ENCODE measurements around the gene LILRB3. TPM values are rescaled to one million over a fixed set of nuclear protein-coding genes. Genes with fewer than 3 reads are reported as not detected.
A peak's percentile ranks its signal among the peaks of the same experiment; 100 is the strongest.
"Not testable (repeated sequence)": the region's sequence is repeated elsewhere in the genome, so short reads cannot be mapped to it uniquely, and the experiment has no call there.

LILRB3 gene
- total and polyA plus RNA-seq, 4 donors: 0.59 to 5.1 (median 1.3) TPM

DNA sequence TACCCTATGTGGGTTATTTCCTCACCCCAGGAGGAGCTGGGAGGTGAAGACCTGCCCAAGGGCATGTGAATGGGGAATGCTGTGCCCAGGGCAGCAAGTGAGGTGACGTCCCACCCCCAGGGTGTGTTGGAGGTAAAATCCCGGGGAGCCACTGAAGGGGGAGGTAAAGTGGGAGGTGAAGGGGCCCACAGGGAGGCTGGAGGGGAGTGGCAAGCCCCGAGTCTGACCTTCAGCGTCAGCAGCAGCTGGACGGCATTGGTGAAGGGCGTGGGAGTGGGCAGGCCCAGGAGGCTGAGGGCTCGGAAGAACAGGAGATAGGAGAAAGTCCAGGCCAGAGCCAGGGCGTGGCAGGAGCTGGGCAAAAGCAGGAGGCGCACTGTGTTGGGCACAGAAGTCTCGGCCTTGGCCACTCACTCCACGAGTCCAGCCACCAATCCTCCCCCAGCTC is 35.8 kb downstream of the LILRB3 start:
- peaks cover 18% of the 10 kb centered on the region for H3K4me1 ChIP-seq (ENCODE audit: control insufficient read depth, insufficient read depth, low read length)
- H3K9me3 ChIP-seq (ENCODE audit: control insufficient read depth, insufficient read depth, low read length): no peaks in the 10 kb centered on the region
- H3K36me3 ChIP-seq (ENCODE audit: control insufficient read depth, insufficient read depth, low read length): peaks cover 41% of the 10 kb centered on the region
- no peak overlapping the region for H3K4me3 ChIP-seq (ENCODE audit: low read depth, low read length)
- no peak for DNase-seq (ENCODE audit: low read depth in 4 of 6, low spot score in 6 of 6)
- H3K27me3 ChIP-seq (ENCODE audit: control insufficient read depth, insufficient read depth, low read length): no peaks in the 10 kb centered on the region
- no peak overlapping the region for H3K27ac ChIP-seq (ENCODE audit: low read depth, low read length)
- 91% methylated on average over 7 of the region's 11 CpGs for WGBS (ENCODE audit: insufficient coverage)

DNA sequence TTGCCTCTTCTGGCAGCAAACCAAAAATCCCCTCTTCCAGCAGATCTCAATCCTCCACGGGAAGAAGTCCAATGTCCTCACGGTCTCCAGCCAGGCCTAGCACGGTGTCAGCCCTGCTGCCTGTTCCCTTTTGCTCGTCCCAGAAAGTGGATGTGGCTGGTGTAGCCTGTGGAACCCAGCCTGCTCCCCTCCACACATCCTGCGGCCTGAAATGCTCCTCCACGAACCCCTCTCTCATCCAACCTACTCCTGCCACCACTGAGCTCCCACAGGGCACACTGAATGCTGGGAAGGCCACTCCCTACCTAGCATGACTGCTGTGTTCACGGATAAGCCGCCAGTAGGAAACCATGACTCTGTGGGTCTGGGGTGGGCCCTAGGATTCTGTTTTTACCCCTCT is 36.5 kb downstream of the LILRB3 start:
- Histone ChIP-seq H3K27ac (ENCODE audit: low read depth, low read length) (no peak overlapping the region), H3K27me3 (ENCODE audit: control insufficient read depth, insufficient read depth, low read length) (no peaks in the 10 kb centered on the region), H3K4me3 (ENCODE audit: low read depth, low read length) (no peak overlapping the region), H3K9me3 (ENCODE audit: control insufficient read depth, insufficient read depth, low read length) (no peaks in the 10 kb centered on the region), H3K4me1 (ENCODE audit: control insufficient read depth, insufficient read depth, low read length) (peaks cover 12% of the 10 kb centered on the region), H3K36me3 (ENCODE audit: control insufficient read depth, insufficient read depth, low read length) (peaks cover 42% of the 10 kb centered on the region)
- no peak for DNase-seq (ENCODE audit: low read depth in 4 of 6, low spot score in 6 of 6)
- 89% methylated on average over 7 of the region's 8 CpGs for WGBS (ENCODE audit: insufficient coverage)

DNA sequence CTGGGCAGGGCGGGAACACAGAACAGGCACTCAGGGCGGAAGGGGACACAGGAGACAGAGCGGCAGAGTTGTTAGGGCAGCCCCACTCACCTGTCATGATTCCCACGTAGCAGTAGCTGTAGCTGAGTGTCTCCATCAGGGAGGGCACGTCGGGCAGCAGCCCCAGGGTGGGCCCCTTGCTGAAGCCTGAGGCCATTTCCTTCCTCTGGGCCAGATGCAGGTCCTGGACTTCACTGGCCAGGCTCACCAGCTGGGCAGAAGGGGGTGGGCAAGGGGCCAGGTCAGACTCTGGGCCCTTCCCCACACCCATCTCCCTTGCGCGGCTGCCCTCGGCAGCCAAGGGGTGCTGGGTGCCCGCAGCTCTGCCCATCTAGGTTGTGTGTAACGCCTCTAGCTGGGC is 39.4 kb downstream of the LILRB3 start:
- H3K27ac ChIP-seq (ENCODE audit: low read depth, low read length): no peak overlapping the region
- no peaks in the 10 kb centered on the region for H3K27me3 ChIP-seq (ENCODE audit: control insufficient read depth, insufficient read depth, low read length)
- no peak overlapping the region for H3K4me3 ChIP-seq (ENCODE audit: low read depth, low read length)
- H3K9me3 ChIP-seq (ENCODE audit: control insufficient read depth, insufficient read depth, low read length): no peaks in the 10 kb centered on the region
- peaks cover 30% of the 10 kb centered on the region for H3K4me1 ChIP-seq (ENCODE audit: control insufficient read depth, insufficient read depth, low read length)
- H3K36me3 ChIP-seq (ENCODE audit: control insufficient read depth, insufficient read depth, low read length): peaks cover 58% of the 10 kb centered on the region
- no peak for DNase-seq (ENCODE audit: low read depth in 4 of 6, low spot score in 6 of 6)
- 91% methylated on average over 11 of the region's 11 CpGs for WGBS (ENCODE audit: insufficient coverage)

DNA sequence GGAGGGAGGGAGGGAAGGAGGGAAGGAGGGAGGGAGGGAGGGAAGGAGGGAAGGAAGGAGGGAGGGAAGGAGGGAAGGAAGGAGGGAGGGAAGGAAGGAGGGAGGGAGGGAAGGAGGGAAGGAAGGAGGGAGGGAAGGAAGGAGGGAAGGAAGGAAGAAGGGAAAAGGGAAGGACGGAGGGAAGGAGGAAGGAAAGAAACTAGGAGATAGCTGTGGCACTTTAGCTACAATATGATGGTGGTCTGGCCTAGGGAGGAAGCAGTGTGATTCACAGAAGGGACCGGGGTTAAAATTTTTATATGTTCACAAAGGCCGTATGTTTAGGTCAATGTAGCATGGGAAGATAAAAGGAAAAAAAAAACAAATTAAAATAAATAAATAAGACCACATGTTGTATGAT is 40.9 kb downstream of the LILRB3 start:
- peaks cover 25% of the 10 kb centered on the region for H3K4me1 ChIP-seq (ENCODE audit: control insufficient read depth, insufficient read depth, low read length)
- peaks cover 54% of the 10 kb centered on the region for H3K36me3 ChIP-seq (ENCODE audit: control insufficient read depth, insufficient read depth, low read length)
- H3K27me3 ChIP-seq (ENCODE audit: control insufficient read depth, insufficient read depth, low read length); DNase-seq (ENCODE audit: low read depth in 4 of 6, low spot score in 6 of 6); H3K9me3 ChIP-seq (ENCODE audit: control insufficient read depth, insufficient read depth, low read length); H3K4me3 ChIP-seq (ENCODE audit: low read depth, low read length); H3K27ac ChIP-seq (ENCODE audit: low read depth, low read length): not testable (repeated sequence)
- 90% methylated on average over 1 of the region's 3 CpGs for WGBS (ENCODE audit: insufficient coverage)

GRCh38 chr19:54180691-54181091 is 42.1 kb downstream of the LILRB3 start:
- H3K4me3 ChIP-seq (ENCODE audit: low read depth, low read length): no peak overlapping the region
- 80% methylated on average over 34 of the region's 37 CpGs for WGBS (ENCODE audit: insufficient coverage)
- H3K27ac ChIP-seq (ENCODE audit: low read depth, low read length): peak overlapping the region; percentile 64
- no peaks in the 10 kb centered on the region for H3K27me3 ChIP-seq (ENCODE audit: control insufficient read depth, insufficient read depth, low read length)
- no peaks in the 10 kb centered on the region for H3K9me3 ChIP-seq (ENCODE audit: control insufficient read depth, insufficient read depth, low read length)
- DNase-seq (ENCODE audit: low read depth in 4 of 6, low spot score in 6 of 6): no peak
- H3K36me3 ChIP-seq (ENCODE audit: control insufficient read depth, insufficient read depth, low read length): peaks cover 54% of the 10 kb centered on the region
- H3K4me1 ChIP-seq (ENCODE audit: control insufficient read depth, insufficient read depth, low read length): peaks cover 25% of the 10 kb centered on the region

DNA sequence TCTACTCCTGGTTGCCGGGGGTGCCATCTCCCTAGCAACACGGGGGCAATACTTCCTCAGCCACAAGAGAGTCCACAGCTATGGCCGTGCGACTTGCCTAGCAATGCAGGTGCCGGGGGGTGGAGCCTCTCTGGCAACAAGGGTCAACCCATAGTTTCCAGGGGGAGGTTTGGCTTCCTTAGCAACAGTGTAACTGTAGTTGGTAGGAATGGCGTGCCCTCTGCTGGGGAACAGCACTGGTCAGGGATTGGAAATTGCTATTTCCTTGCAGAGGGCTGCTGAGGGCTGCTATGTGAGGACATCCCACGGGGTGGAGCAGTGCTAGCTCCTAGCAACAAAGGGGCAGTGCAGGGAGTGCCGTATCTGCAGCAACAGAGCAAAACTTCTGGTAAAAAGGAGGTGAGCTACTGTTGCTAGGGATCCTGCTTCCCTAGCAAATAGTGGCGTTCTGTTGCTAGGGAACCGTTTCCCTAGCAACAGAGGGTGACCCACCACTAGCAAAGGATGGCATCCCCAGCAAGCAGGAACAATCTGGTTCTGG is 42.8 kb downstream of the LILRB3 start:
- Histone ChIP-seq H3K36me3 (ENCODE audit: control insufficient read depth, insufficient read depth, low read length) (peaks cover 54% of the 10 kb centered on the region), H3K4me1 (ENCODE audit: control insufficient read depth, insufficient read depth, low read length) (peaks cover 25% of the 10 kb centered on the region), H3K4me3 (ENCODE audit: low read depth, low read length) (no peak overlapping the region), H3K9me3 (ENCODE audit: control insufficient read depth, insufficient read depth, low read length) (no peaks in the 10 kb centered on the region), H3K27me3 (ENCODE audit: control insufficient read depth, insufficient read depth, low read length) (no peaks in the 10 kb centered on the region), H3K27ac (ENCODE audit: low read depth, low read length) (peak overlapping the region; percentile 64)
- DNase-seq (ENCODE audit: low read depth in 4 of 6, low spot score in 6 of 6): peak in 5 of 6 donors; percentile 74 to 94 (median 84)
- 14% methylated on average over 10 of the region's 10 CpGs for WGBS (ENCODE audit: insufficient coverage)

DNA sequence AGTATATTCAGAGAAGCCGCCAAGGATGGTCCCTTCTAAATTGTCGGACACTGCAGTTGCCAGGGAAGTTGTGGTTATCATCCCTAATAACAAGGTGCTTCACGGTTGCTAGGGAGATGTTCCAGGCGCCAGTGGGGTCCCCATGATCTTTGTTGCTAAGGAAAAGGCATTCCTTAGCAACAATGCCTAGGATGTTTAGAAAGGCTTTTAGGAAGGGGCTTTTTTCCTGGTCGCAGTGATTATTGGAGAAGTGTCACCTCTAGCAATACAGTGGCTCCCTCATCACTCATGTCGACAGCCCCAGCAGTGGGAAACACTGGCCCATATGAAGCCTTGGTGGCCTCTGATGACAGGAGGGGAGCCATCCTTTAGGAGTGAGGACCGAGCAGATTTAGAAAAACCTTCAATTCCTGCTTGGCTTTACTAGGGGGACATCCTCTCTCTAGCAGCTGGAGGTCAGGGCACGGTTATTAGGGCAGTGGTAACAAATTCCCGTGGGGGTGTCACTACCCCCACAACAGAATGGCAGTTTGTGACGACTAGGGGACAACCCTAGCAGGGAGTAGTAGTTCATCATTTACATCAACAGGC is 43.5 kb downstream of the LILRB3 start:
- Histone ChIP-seq H3K36me3 (ENCODE audit: control insufficient read depth, insufficient read depth, low read length) (peaks cover 58% of the 10 kb centered on the region), H3K4me3 (ENCODE audit: low read depth, low read length) (no peak overlapping the region), H3K4me1 (ENCODE audit: control insufficient read depth, insufficient read depth, low read length) (peaks cover 25% of the 10 kb centered on the region), H3K27me3 (ENCODE audit: control insufficient read depth, insufficient read depth, low read length) (no peaks in the 10 kb centered on the region), H3K9me3 (ENCODE audit: control insufficient read depth, insufficient read depth, low read length) (no peaks in the 10 kb centered on the region), H3K27ac (ENCODE audit: low read depth, low read length) (peak overlapping the region; percentile 41)
- DNase-seq (ENCODE audit: low read depth in 4 of 6, low spot score in 6 of 6): peak in 1 of 6 donors; percentile 78
- WGBS (ENCODE audit: insufficient coverage): 15% methylated on average over 5 of the region's 10 CpGs

DNA sequence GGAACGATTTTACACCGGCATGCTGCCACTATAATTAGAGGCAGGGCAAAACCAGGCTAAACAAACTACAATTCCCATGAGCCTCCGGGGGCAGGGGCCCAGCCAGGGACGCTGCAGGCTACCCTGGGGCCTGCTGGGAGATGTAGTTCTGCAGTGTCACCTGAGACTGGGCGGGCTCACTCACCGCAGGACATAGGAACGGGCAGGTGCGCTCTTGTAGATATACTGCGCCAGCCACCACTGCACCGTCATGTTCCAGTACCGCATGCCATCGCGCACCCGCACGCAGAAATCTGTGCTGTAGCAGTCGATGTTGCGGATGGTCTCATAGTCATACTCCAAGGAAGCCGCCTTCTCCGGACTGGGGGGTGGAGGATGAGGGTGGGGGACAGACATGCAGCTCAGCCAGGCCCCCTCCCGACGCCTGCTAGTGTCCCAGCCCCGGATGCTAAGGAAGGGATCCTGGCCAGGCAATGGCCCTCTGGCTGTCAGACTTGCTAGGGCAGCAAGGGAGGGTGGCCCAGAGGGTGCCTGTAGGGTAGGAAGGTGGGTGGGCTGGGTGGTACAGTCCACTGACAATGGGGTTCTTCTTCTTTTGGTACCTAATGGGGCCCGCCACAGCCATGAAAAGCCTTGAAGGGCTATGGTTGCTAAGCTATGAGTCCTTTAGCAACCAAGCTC is 44.1 kb downstream of the LILRB3 start:
- DNase-seq (ENCODE audit: low read depth in 4 of 6, low spot score in 6 of 6): peak in 1 of 6 donors; percentile 76
- Histone ChIP-seq H3K27ac (ENCODE audit: low read depth, low read length) (no peak overlapping the region), H3K36me3 (ENCODE audit: control insufficient read depth, insufficient read depth, low read length) (peaks cover 58% of the 10 kb centered on the region), H3K4me3 (ENCODE audit: low read depth, low read length) (no peak overlapping the region), H3K4me1 (ENCODE audit: control insufficient read depth, insufficient read depth, low read length) (peaks cover 25% of the 10 kb centered on the region), H3K27me3 (ENCODE audit: control insufficient read depth, insufficient read depth, low read length) (no peaks in the 10 kb centered on the region), H3K9me3 (ENCODE audit: control insufficient read depth, insufficient read depth, low read length) (no peaks in the 10 kb centered on the region)
- WGBS (ENCODE audit: insufficient coverage): 43% methylated on average over 22 of the region's 23 CpGs

GRCh38 chr19:54173951-54174834 is 48.6 kb downstream of the LILRB3 start:
- DNase-seq (ENCODE audit: low read depth in 4 of 6, low spot score in 6 of 6): no peak
- Histone ChIP-seq H3K4me3 (ENCODE audit: low read depth, low read length) (no peak overlapping the region), H3K36me3 (ENCODE audit: control insufficient read depth, insufficient read depth, low read length) (peaks cover 39% of the 10 kb centered on the region), H3K27ac (ENCODE audit: low read depth, low read length) (no peak overlapping the region), H3K27me3 (ENCODE audit: control insufficient read depth, insufficient read depth, low read length) (no peaks in the 10 kb centered on the region), H3K9me3 (ENCODE audit: control insufficient read depth, insufficient read depth, low read length) (no peaks in the 10 kb centered on the region), H3K4me1 (ENCODE audit: control insufficient read depth, insufficient read depth, low read length) (peaks cover 9% of the 10 kb centered on the region)
- WGBS (ENCODE audit: insufficient coverage): 75% methylated on average over 20 of the region's 25 CpGs

Measured in spinal cord (tissue), 10 donors.